Kidney epithelial cell (primary cell): Measurements from ENCODE around the gene CLIC4. TPM values are rescaled to one million over a fixed set of nuclear protein-coding genes. Genes with fewer than 3 reads are reported as not detected.

Source experiments
- DNase-seq: peaks from one replicate; pipeline ENCODE4 v3.0.0-alpha.2; 2010; ENCODE audit warnings: low read depth
- H3K27me3 ChIP-seq: 2 replicates; pipeline ENCODE4 v1.6.0; 2011; ENCODE audit warnings: low read length; ENCODE audit not compliant: control insufficient read depth, insufficient read depth
- H3K36me3 ChIP-seq: 2 replicates; pipeline ENCODE4 v1.5.1; 2011; ENCODE audit warnings: low read length; ENCODE audit not compliant: control insufficient read depth, insufficient read depth
- H3K4me3 ChIP-seq: 2 replicates; pipeline ENCODE4 v1.5.1; 2011; ENCODE audit warnings: low read depth, mild to moderate bottlenecking, control low read depth, low read length
- CTCF ChIP-seq: IDR thresholded peaks from 2 replicates; pipeline ENCODE4 v1.5.1; 2011; ENCODE audit warnings: mild to moderate bottlenecking, moderate library complexity, low read length, control low read depth, inconsistent platforms; ENCODE audit not compliant: insufficient read depth, poor library complexity, severe bottlenecking
- total RNA-seq: library from RNA; depleted of rRNA; stranded (reverse); fragments of >200 nt; gene quantifications from 2 replicates; pipeline ENCODE4 v1.2.3, GENCODE V29; 2015

CLIC4 gene
- total RNA-seq, 1 donor from 2014 or later: 224 TPM

- no peak for DNase-seq
- H3K36me3 ChIP-seq: no peaks in the 10 kb centered on the region
- no peak for TF ChIP-seq CTCF
- peaks cover 15% of the 10 kb centered on the region for H3K27me3 ChIP-seq
- H3K4me3 ChIP-seq: no peak overlapping the region
Measured at GRCh38 chr1:24871306-24871901, 126.2 kb downstream of the CLIC4 start.

GRCh38 chr1:24872061-24872850 is 127.0 kb downstream of the CLIC4 start:
- no peaks in the 10 kb centered on the region for H3K36me3 ChIP-seq
- H3K4me3 ChIP-seq: no peak overlapping the region
- TF ChIP-seq CTCF: no peak
- peaks cover 9% of the 10 kb centered on the region for H3K27me3 ChIP-seq
- DNase-seq: no peak

GRCh38 chr1:24873148-24873547 is 127.9 kb downstream of the CLIC4 start:
- no peak for DNase-seq

GRCh38 chr1:24874056-24874455 is 128.8 kb downstream of the CLIC4 start:
- DNase-seq: no peak
- TF ChIP-seq CTCF: no peak
- no peaks in the 10 kb centered on the region for H3K36me3 ChIP-seq
- H3K4me3 ChIP-seq: no peak overlapping the region
- peaks cover 6% of the 10 kb centered on the region for H3K27me3 ChIP-seq

More at GRCh38 chr1:24873148-24873547, 127.9 kb downstream of the CLIC4 start:
- H3K36me3 ChIP-seq: no peaks in the 10 kb centered on the region
- TF ChIP-seq CTCF: no peak
- H3K27me3 ChIP-seq: peaks cover 3% of the 10 kb centered on the region
- H3K4me3 ChIP-seq: no peak overlapping the region

GRCh38 chr1:24874611-24875234 is 129.5 kb downstream of the CLIC4 start:
- no peaks in the 10 kb centered on the region for H3K36me3 ChIP-seq
- TF ChIP-seq CTCF: no peak
- DNase-seq: no peak
- H3K4me3 ChIP-seq: no peak overlapping the region
- H3K27me3 ChIP-seq: peaks cover 8% of the 10 kb centered on the region
